PC-9 (cell line): ENCODE results near the gene FIZ1. TPM values are rescaled to one million over a fixed set of nuclear protein-coding genes. Genes with fewer than 3 reads are reported as not detected.
A peak's percentile ranks its signal among the peaks of the same experiment; 100 is the strongest.

Source experiments
- BruUV-seq: library from RNA; stranded (reverse); fragments of 400-500 nt; replicated peaks from 2 replicates; lab custom pipeline; 2021; lab: Mats Ljungman, UMichigan
- CTCF ChIA-PET: fragments of 300-600 bp; sonication (Branson Sonifier 250); formaldehyde crosslinking; loops from one replicate; lab custom pipeline; 2022; ENCODE audit warnings: antibody characterized with exemption; lab: Charles Lee
- POLR2A ChIA-PET: fragments of 300-600 bp; sonication (Branson Sonifier 250); formaldehyde crosslinking; loops from one replicate; lab custom pipeline; 2022; ENCODE audit warnings: antibody characterized with exemption; ENCODE audit not compliant: unreplicated experiment; lab: Charles Lee
- DNase-seq, 2 experiments: peaks; one replicate each; pipeline versions ENCODE4 v3.0.0 to v3.0.0-alpha.2; 2015 to 2022; ENCODE audit warnings: mixed read lengths in 1 of 2
- H2AFZ ChIP-seq: fragments of 200-600 bp; sonication (generic); 2 replicates; pipeline ENCODE4 v1.8.1; 2017; ENCODE audit warnings: antibody characterized with exemption
- H3F3A ChIP-seq: fragments of 200-600 bp; sonication (generic); 2 replicates; pipeline ENCODE4 v1.8.1; 2017; ENCODE audit warnings: antibody characterized with exemption, mild to moderate bottlenecking, low read depth; ENCODE audit not compliant: insufficient read depth
- H3K27ac ChIP-seq: fragments of 200-600 bp; sonication (generic); 2 replicates; pipeline ENCODE4 v1.6.1; 2016; ENCODE audit warnings: mixed run types
- H3K27me3 ChIP-seq: fragments of 200-600 bp; sonication (generic); 2 replicates; pipeline ENCODE4 v1.6.1; 2016; ENCODE audit warnings: low read depth, mixed run types; ENCODE audit not compliant: insufficient read depth
- H3K36me3 ChIP-seq: fragments of 200-600 bp; sonication (generic); 2 replicates; pipeline ENCODE4 v1.6.1; 2016; ENCODE audit warnings: low read depth, mixed run types
- H3K4me1 ChIP-seq: fragments of 200-600 bp; sonication (generic); replicated peaks from 2 replicates; pipeline ENCODE4 v1.6.1; 2016; ENCODE audit warnings: mixed run types; ENCODE audit not compliant: insufficient read depth
- H3K4me2 ChIP-seq: fragments of 200-600 bp; sonication (generic); 2 replicates; pipeline ENCODE4 v1.6.1; 2017; ENCODE audit warnings: mixed run types
- H3K4me3 ChIP-seq: fragments of 200-600 bp; sonication (generic); 2 replicates; pipeline ENCODE4 v1.6.1; 2016; ENCODE audit warnings: mixed run types
- H3K79me2 ChIP-seq: fragments of 200-600 bp; sonication (generic); 2 replicates; pipeline ENCODE4 v1.6.1; 2017; ENCODE audit warnings: low read depth, mixed run types
- H3K9me2 ChIP-seq: fragments of 200-600 bp; sonication (generic); 2 replicates; pipeline ENCODE4 v1.8.1; 2017; ENCODE audit warnings: mild to moderate bottlenecking; ENCODE audit not compliant: insufficient read depth
- H3K9me3 ChIP-seq: fragments of 200-600 bp; sonication (generic); 2 replicates; pipeline ENCODE4 v1.8.1; 2016; ENCODE audit warnings: low read depth; ENCODE audit not compliant: insufficient read depth
- H4K20me1 ChIP-seq: fragments of 200-600 bp; sonication (generic); 2 replicates; pipeline ENCODE4 v1.8.1; 2017; ENCODE audit not compliant: insufficient read depth
- CTCF ChIP-seq: fragments of 200-600 bp; sonication (generic); conservative IDR thresholded peaks from 2 replicates; pipeline ENCODE4 v1.6.1; 2017; ENCODE audit warnings: mixed run types, antibody characterized with exemption, mild to moderate bottlenecking, moderate library complexity
- EZH2 ChIP-seq: fragments of 200-600 bp; sonication (generic); IDR thresholded peaks from 2 replicates; pipeline ENCODE4 v1.8.0; 2017; ENCODE audit warnings: antibody characterized with exemption, low read depth
- intact Hi-C: fragments of 100-400 bp; cut with micrococcal nuclease; formaldehyde crosslinking; loops from one replicate; pipeline ENCODE4 v1.10.0; 2022; ENCODE audit not compliant: unreplicated experiment
- total RNA-seq: library from RNA; stranded (reverse); gene quantifications from 2 replicates; pipeline ENCODE4 v1.2.3, GENCODE V29; 2021

The FIZ1 gene
- total RNA-seq, 1 experiment from 2014 or later = 25.4 TPM

GRCh38 chr19:55599842-55600661 lies 735 bp upstream of the FIZ1 start, which contains the start of gene ZNF524:
Gene ZNF524 (plus strand): TSS chr19:55600288. CDS start chr19:55602113, 1,825 bp downstream.
- H3K36me3 ChIP-seq = peaks cover 4% of the 10 kb centered on the region; the same call in 1 of the 2 replicates
- ChIA-PET CTCF (interaction anchor here (0.6 to 1.2 kb wide), 2 partner anchors 96 to 113 kb away, joined by 3 to 5 read pairs; no protein-coding TSS in a partner anchor), POLR2A (interaction anchor here (0.6 to 1.6 kb wide), 8 partner anchors 14 to 521 kb away, joined by 3 to 44 read pairs (median 6); partner anchors contain the start of genes PPP1R12C, U2AF2 and ZNF579)
- BruUV-seq = TSS peak; percentile 37
- TF ChIP-seq CTCF (no peak), EZH2 (no peak)
- H3K9me2 ChIP-seq = no peaks in the 10 kb centered on the region
- H3K27me3 ChIP-seq = no peaks in the 10 kb centered on the region
- peaks cover 22% of the 10 kb centered on the region for H3K4me1 ChIP-seq
- peak within 1 kb of the TSS; percentile 83 for H2AFZ ChIP-seq
- DNase-seq = peak; percentile 71 to 93
- H3K9me3 ChIP-seq = no peaks in the 10 kb centered on the region
- H3K79me2 ChIP-seq = peaks cover 18% of the 10 kb centered on the region
- H3K27ac ChIP-seq = peak within 1 kb of the TSS; percentile 94
- intact Hi-C loops = loop anchor here (1.0 to 5.0 kb wide), 4 partner anchors 13 to 433 kb away; partner anchors contain the start of gene DNAAF3
- peaks cover 44% of the 10 kb centered on the region for H3F3A ChIP-seq
- H3K4me2 ChIP-seq = peak within 1 kb of the TSS; percentile 97
- H3K4me3 ChIP-seq = peak within 1 kb of the TSS; percentile 91
- H4K20me1 ChIP-seq = no peaks in the 10 kb centered on the region

- H4K20me1 ChIP-seq = no peaks in the 10 kb centered on the region
- no peaks in the 10 kb centered on the region for H3K27me3 ChIP-seq
- 0 out of 2 replicates have a peak, but pooled peaks cover 14% of the 10 kb centered on the region for H3K4me1 ChIP-seq
- H3K27ac ChIP-seq = peak overlapping the region; percentile 94
- H3K4me2 ChIP-seq = peak overlapping the region; percentile 74; the same call in 1 of the 2 replicates
- intact Hi-C loops = loop anchor here (1.0 to 5.0 kb wide), 4 partner anchors 12 to 432 kb away; partner anchors contain the start of gene DNAAF3
- no TSS peak for BruUV-seq
- H3F3A ChIP-seq = peaks cover 35% of the 10 kb centered on the region; the same call in 1 of the 2 replicates
- H3K9me3 ChIP-seq = no peaks in the 10 kb centered on the region
- no peaks in the 10 kb centered on the region for H3K9me2 ChIP-seq
- peak; percentile 91 to 99 for DNase-seq
- no peak for TF ChIP-seq CTCF
- TF ChIP-seq EZH2 = no peak
- peaks cover 18% of the 10 kb centered on the region for H3K79me2 ChIP-seq
- peak overlapping the region; percentile 91; the same call in 1 of the 2 replicates for H3K4me3 ChIP-seq
- CTCF ChIA-PET = interaction anchor here (0.6 to 1.2 kb wide), 5 partner anchors 53 to 715 kb away, joined by 3 to 5 read pairs (median 4); no protein-coding TSS in a partner anchor
- POLR2A ChIA-PET = interaction anchor here (0.5 to 1.6 kb wide), 15 partner anchors 12 to 1409 kb away, joined by 3 to 44 read pairs (median 6); partner anchors contain the start of genes MBOAT7, PPP1R12C, U2AF2 and ZNF579
- H3K36me3 ChIP-seq = peaks cover 4% of the 10 kb centered on the region; the same call in 1 of the 2 replicates
- H2AFZ ChIP-seq = peak overlapping the region; percentile 60; the same call in 1 of the 2 replicates
These were observed 424 bp downstream of the FIZ1 start for GRCh38 chr19:55598719-55599467.
